Gastrocnemius medialis (tissue), 4 donors: ENCODE measurements around the gene PARD3.

Experiments
- POLR2A ChIP-seq, 2 donors: fragments of 450-650 bp; IDR thresholded peaks; one replicate each; pipeline ENCODE4 v1.6.1; 2017; ENCODE audit warnings: antibody characterized with exemption in 2 of 2, mild to moderate bottlenecking in 2 of 2, moderate library complexity in 2 of 2
- TF ChIP-seq, protein P1 (sequence below), 5 experiments: fragments of 450-650 bp in 3 of 5; fragments of 200-600 bp in 2 of 5; sonication (generic) in 2 of 5; IDR thresholded peaks in 4 of 5; conservative IDR thresholded peaks in 1 of 5; 1 replicate in 4 of 5; 2 replicates in 1 of 5; pipeline ENCODE4 v1.5.1; 2016 to 2019; ENCODE audit warnings: antibody characterized with exemption in 5 of 5, mild to moderate bottlenecking in 3 of 5, moderate library complexity in 3 of 5

DNA sequence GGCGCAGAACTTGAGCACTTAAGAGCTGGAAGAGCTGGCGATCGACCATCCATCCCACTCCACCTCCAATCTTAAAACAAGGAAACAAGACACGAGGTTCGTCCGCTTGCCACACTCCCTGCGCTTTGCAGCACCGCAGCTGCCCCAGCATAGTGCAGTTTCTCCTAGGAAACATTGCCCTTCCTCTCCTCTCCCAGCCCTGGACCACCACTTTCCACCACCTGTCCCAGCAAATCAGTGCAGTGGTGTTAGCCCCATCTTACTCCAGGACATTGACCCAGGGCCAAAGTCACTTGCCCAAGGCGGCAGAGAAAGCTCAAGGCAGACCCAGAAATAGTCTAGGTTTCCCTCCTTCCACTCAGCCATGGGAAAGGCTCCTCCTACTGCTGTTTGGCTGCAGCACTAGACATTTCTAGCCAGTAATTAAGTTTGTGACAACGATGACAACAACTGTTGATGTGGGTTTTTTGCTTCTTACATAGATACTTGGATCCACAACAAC lies 1.5 kb upstream of the PARD3 start:
- TF ChIP-seq, protein P1, sequence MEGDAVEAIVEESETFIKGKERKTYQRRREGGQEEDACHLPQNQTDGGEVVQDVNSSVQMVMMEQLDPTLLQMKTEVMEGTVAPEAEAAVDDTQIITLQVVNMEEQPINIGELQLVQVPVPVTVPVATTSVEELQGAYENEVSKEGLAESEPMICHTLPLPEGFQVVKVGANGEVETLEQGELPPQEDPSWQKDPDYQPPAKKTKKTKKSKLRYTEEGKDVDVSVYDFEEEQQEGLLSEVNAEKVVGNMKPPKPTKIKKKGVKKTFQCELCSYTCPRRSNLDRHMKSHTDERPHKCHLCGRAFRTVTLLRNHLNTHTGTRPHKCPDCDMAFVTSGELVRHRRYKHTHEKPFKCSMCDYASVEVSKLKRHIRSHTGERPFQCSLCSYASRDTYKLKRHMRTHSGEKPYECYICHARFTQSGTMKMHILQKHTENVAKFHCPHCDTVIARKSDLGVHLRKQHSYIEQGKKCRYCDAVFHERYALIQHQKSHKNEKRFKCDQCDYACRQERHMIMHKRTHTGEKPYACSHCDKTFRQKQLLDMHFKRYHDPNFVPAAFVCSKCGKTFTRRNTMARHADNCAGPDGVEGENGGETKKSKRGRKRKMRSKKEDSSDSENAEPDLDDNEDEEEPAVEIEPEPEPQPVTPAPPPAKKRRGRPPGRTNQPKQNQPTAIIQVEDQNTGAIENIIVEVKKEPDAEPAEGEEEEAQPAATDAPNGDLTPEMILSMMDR (IDR thresholded peaks at IDR 0.05 in 4 of 5, conservative IDR thresholded peaks at IDR 0.05 in 1 of 5): no peak
- no peak for TF ChIP-seq POLR2A (IDR thresholded peaks at IDR 0.05)
